H9 (cell line): ENCODE results near the gene CENPH. TPM values are rescaled to one million over a fixed set of nuclear protein-coding genes. Genes with fewer than 3 reads are reported as not detected.
A peak's percentile ranks its signal among the peaks of the same experiment; 100 is the strongest.

Source experiments
- DNase-seq: peaks from one replicate; pipeline ENCODE4 v3.0.0-alpha.2; 2017
- H2AFZ ChIP-seq: one replicate; pipeline ENCODE4 v1.6.1; 2013; ENCODE audit warnings: mild to moderate bottlenecking, low read length, control low read depth, moderate library complexity
- H2AK5ac ChIP-seq: 2 replicates; pipeline ENCODE4 v1.6.1; 2013; ENCODE audit warnings: low read length, control low read depth, mixed read lengths; ENCODE audit not compliant: insufficient read length
- H2BK120ac ChIP-seq: one replicate; pipeline ENCODE4 v1.6.1; 2013; ENCODE audit warnings: low read depth, mild to moderate bottlenecking, low read length, control low read depth, inconsistent platforms; ENCODE audit not compliant: poor library complexity, severe bottlenecking
- H2BK12ac ChIP-seq: 2 replicates; pipeline ENCODE4 v1.6.1; 2013; ENCODE audit warnings: low read length, control low read depth, mixed read lengths, low read depth; ENCODE audit not compliant: insufficient read length
- H2BK15ac ChIP-seq: 2 replicates; pipeline ENCODE4 v1.6.1; 2013; ENCODE audit warnings: low read depth, low read length, control low read depth
- H2BK20ac ChIP-seq: one replicate; pipeline ENCODE4 v1.6.1; 2013; ENCODE audit warnings: low read depth, mild to moderate bottlenecking, low read length, control low read depth, inconsistent platforms; ENCODE audit not compliant: poor library complexity, severe bottlenecking
- H2BK5ac ChIP-seq: 2 replicates; pipeline ENCODE4 v1.6.1; 2013; ENCODE audit warnings: low read length, control low read depth, mixed read lengths; ENCODE audit not compliant: insufficient read length
- H3K14ac ChIP-seq: 2 replicates; pipeline ENCODE4 v1.6.1; 2013; ENCODE audit warnings: low read length, control low read depth; ENCODE audit not compliant: insufficient read depth
- H3K18ac ChIP-seq: 2 replicates; pipeline ENCODE4 v1.6.1; 2013; ENCODE audit warnings: low read depth, mild to moderate bottlenecking, mixed read lengths, low read length, control low read depth; ENCODE audit not compliant: insufficient read length
- H3K23ac ChIP-seq: 2 replicates; pipeline ENCODE4 v1.6.1; 2013; ENCODE audit warnings: low read length, control low read depth, mixed read lengths, low read depth; ENCODE audit not compliant: insufficient read length
- H3K23me2 ChIP-seq: 2 replicates; pipeline ENCODE4 v1.6.1; 2013; ENCODE audit warnings: low read depth, mild to moderate bottlenecking, mixed read lengths, low read length, control low read depth; ENCODE audit not compliant: insufficient read length, poor library complexity, severe bottlenecking
- H3K27ac ChIP-seq: 2 replicates; pipeline ENCODE4 v1.5.1; 2013; ENCODE audit warnings: low read length, control low read depth, mixed read lengths, low read depth; ENCODE audit not compliant: insufficient read length
- H3K27me3 ChIP-seq: 2 replicates; pipeline ENCODE4 v1.6.1; 2013; ENCODE audit warnings: low read length, control low read depth, inconsistent platforms; ENCODE audit not compliant: insufficient read depth
- H3K4ac ChIP-seq: 2 replicates; pipeline ENCODE4 v1.6.1; 2013; ENCODE audit warnings: low read depth, mild to moderate bottlenecking, control low read depth, inconsistent platforms, low read length, moderate library complexity
- H3K4me1 ChIP-seq: 2 replicates; pipeline ENCODE4 v1.6.1; 2013; ENCODE audit warnings: low read length, control low read depth, inconsistent platforms; ENCODE audit not compliant: insufficient read depth
- H3K4me2 ChIP-seq: 2 replicates; pipeline ENCODE4 v1.6.1; 2013; ENCODE audit warnings: low read length, control low read depth, mixed read lengths; ENCODE audit not compliant: insufficient read length, insufficient read depth
- H3K56ac ChIP-seq: 2 replicates; pipeline ENCODE4 v1.6.1; 2013; ENCODE audit warnings: low read depth, mild to moderate bottlenecking, mixed read lengths, low read length, control low read depth; ENCODE audit not compliant: insufficient read length
- H3K79me1 ChIP-seq: 2 replicates; pipeline ENCODE4 v1.6.1; 2013; ENCODE audit warnings: low read depth, mild to moderate bottlenecking, moderate library complexity, low read length, control low read depth, inconsistent platforms; ENCODE audit not compliant: insufficient read depth, poor library complexity, severe bottlenecking
- H3K79me2 ChIP-seq: 2 replicates; pipeline ENCODE4 v1.6.1; 2013; ENCODE audit warnings: low read length, control low read depth, inconsistent platforms; ENCODE audit not compliant: insufficient read depth
- H3K9ac ChIP-seq: 2 replicates; pipeline ENCODE4 v1.6.1; 2013; ENCODE audit warnings: low read length, control low read depth, mixed read lengths; ENCODE audit not compliant: insufficient read length; ENCODE audit errors: extremely low read depth
- H3K9me3 ChIP-seq: one replicate; pipeline ENCODE4 v1.6.1; 2013; ENCODE audit warnings: low read depth, low read length, inconsistent platforms; ENCODE audit not compliant: control insufficient read depth
- H3T11ph ChIP-seq: one replicate; pipeline ENCODE4 v1.6.1; 2013; ENCODE audit warnings: mild to moderate bottlenecking, low read length, control low read depth, inconsistent platforms
- H4K20me1 ChIP-seq: one replicate; pipeline ENCODE4 v1.6.1; 2013; ENCODE audit not compliant: control insufficient read depth, insufficient read length, insufficient read depth
- H4K5ac ChIP-seq: 2 replicates; pipeline ENCODE4 v1.6.1; 2013; ENCODE audit warnings: low read depth, mild to moderate bottlenecking, mixed read lengths, low read length, control low read depth; ENCODE audit not compliant: insufficient read length
- H4K8ac ChIP-seq: replicated peaks from 2 replicates; pipeline ENCODE4 v1.6.1; 2013; ENCODE audit warnings: low read length, control low read depth, mixed read lengths, low read depth; ENCODE audit not compliant: insufficient read length
- H4K91ac ChIP-seq: 2 replicates; pipeline ENCODE4 v1.6.1; 2013; ENCODE audit warnings: low read depth, mild to moderate bottlenecking, moderate library complexity, mixed read lengths, low read length, control low read depth; ENCODE audit not compliant: insufficient read length
- H3K27ac Mint-ChIP-seq, 3 experiments: 2 replicates in 2 of 3; 3 replicates in 1 of 3; pipeline ENCODE4 v1.8.0; 2020 to 2021; ENCODE audit warnings: mixed read lengths in 3 of 3, mild to moderate bottlenecking in 1 of 3, moderate library complexity in 1 of 3
- H3K27me3 Mint-ChIP-seq: 2 replicates; pipeline ENCODE4 v1.8.0; 2021; ENCODE audit warnings: low read depth, mild to moderate bottlenecking, moderate library complexity, mixed read lengths
- H3K36me3 Mint-ChIP-seq, 3 experiments: 2 replicates in 2 of 3; 3 replicates in 1 of 3; pipeline ENCODE4 v1.8.0; 2020 to 2021; ENCODE audit warnings: low read depth in 3 of 3, mixed read lengths in 3 of 3; ENCODE audit not compliant: insufficient read depth in 1 of 3
- H3K4me1 Mint-ChIP-seq, 2 experiments: 2 replicates each; pipeline ENCODE4 v1.8.0; 2020; ENCODE audit warnings: mixed read lengths in 2 of 2
- H3K4me3 Mint-ChIP-seq, 2 experiments: 2 replicates in 1 of 2; 3 replicates in 1 of 2; pipeline ENCODE4 v1.8.0; 2020 to 2021; ENCODE audit warnings: mild to moderate bottlenecking in 2 of 2, mixed read lengths in 2 of 2, moderate library complexity in 1 of 2
- H3K9me3 Mint-ChIP-seq, 2 experiments: 2 replicates in 1 of 2; 3 replicates in 1 of 2; pipeline ENCODE4 v1.8.0; 2020; ENCODE audit warnings: mild to moderate bottlenecking in 2 of 2, mixed read lengths in 2 of 2, moderate library complexity in 1 of 2
- WGBS: extraction: QIAGEN DNeasy Blood & Tissue Kit; methylation state at CpG from one replicate; pipeline ENCODE4 v1.1.7; 2013; ENCODE audit warnings: missing lambda C conversion rate, low lambda C conversion rate, mixed read lengths; ENCODE audit not compliant: insufficient read length; ENCODE audit errors: extremely low coverage; 5-methylcytosine and 5-hydroxymethylcytosine counted together
- total RNA-seq: library from RNA; stranded (reverse); gene quantifications from 2 replicates; pipeline ENCODE4 v1.2.1, GENCODE V29; 2021
- TF ChIP-seq, protein P1 (sequence below): fragments of 200-600 bp; sonication (generic); conservative IDR thresholded peaks from 3 replicates; pipeline ENCODE4 v1.8.0; 2021; ENCODE audit warnings: antibody characterized with exemption, mild to moderate bottlenecking

The CENPH gene
- total RNA-seq, 1 experiment from 2014 or later, result 82.8 TPM

DNA sequence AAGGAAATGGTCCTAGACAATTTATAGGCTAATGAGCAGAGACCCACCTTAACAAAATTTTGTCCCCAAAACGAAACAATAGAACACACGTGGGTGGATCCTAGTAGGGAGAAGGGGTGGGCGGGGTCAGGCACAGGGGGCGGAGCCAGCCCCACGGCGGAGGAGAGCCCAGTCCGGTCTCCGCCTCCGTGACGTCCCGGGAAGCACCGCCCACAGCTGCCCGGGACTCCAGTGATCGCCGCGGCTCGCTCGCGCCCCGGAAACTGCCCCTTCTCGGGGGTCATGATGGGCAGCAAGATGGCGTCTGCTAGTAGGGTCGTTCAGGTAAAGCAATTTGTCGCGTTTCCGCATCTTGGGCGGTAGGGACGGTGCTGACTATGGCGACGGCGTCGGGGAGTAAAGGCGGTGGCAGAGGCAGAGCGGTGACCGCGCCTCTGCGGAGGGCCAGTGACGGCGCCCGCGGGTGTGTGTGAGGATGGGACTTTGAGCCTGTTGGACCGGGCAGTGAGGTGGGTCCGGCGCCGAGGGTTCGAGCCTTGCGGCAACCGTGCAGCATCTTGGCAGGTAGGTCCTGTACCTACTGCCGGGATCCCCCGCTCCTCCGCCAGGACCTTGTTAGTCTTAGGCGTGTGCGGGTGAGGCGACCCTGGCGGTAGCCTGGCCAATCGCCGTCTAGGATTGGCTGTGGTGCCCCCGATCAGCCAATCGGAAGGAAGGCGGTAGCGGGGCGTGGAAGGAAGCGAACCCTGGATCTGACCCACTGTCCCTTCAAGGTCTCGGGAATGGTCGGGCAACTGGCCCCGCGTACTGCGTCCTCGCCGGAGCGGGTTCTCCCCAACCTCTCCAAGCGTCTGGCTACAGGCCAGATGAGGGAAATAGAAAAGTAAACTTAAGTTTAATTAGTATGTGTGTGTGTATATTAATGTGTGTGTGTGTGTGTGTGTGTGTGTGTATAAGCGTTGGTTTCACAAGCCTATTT lies 28.5 kb downstream of the CENPH start:
- DNase-seq, result peak; percentile 96
- no peak overlapping the region for H3K23ac ChIP-seq
- no peak overlapping the region for H4K5ac ChIP-seq
- Mint-ChIP-seq H3K4me3 (peak overlapping the region; percentile 97 to 99), H3K27me3 (no peaks in the 10 kb centered on the region), H3K27ac (peak overlapping the region; percentile 98 to 100 (median 99)), H3K9me3 (peaks cover 4 to 8% of the 10 kb centered on the region in 2 experiments), H3K4me1 (peaks cover 3 to 12% of the 10 kb centered on the region in 2 experiments), H3K36me3 (peaks cover 16 to 31% (median 25%) of the 10 kb centered on the region in 3 experiments)
- no peaks in the 10 kb centered on the region for H3K79me1 ChIP-seq
- no peaks in the 10 kb centered on the region for H3K27me3 ChIP-seq
- peak overlapping the region; percentile 85 for H3K9ac ChIP-seq
- no CpG with 5 or more reads among the region's 73 CpGs for WGBS
- H3K56ac ChIP-seq, result no peak overlapping the region
- H4K8ac ChIP-seq, result no peak overlapping the region
- TF ChIP-seq, protein P1, sequence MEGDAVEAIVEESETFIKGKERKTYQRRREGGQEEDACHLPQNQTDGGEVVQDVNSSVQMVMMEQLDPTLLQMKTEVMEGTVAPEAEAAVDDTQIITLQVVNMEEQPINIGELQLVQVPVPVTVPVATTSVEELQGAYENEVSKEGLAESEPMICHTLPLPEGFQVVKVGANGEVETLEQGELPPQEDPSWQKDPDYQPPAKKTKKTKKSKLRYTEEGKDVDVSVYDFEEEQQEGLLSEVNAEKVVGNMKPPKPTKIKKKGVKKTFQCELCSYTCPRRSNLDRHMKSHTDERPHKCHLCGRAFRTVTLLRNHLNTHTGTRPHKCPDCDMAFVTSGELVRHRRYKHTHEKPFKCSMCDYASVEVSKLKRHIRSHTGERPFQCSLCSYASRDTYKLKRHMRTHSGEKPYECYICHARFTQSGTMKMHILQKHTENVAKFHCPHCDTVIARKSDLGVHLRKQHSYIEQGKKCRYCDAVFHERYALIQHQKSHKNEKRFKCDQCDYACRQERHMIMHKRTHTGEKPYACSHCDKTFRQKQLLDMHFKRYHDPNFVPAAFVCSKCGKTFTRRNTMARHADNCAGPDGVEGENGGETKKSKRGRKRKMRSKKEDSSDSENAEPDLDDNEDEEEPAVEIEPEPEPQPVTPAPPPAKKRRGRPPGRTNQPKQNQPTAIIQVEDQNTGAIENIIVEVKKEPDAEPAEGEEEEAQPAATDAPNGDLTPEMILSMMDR, result peak; percentile 37; the same call in 1 of the 3 replicates
- no peaks in the 10 kb centered on the region for H4K20me1 ChIP-seq
- H2BK20ac ChIP-seq, result no peak overlapping the region
- H3K18ac ChIP-seq, result peak overlapping the region; percentile 93
- H2BK120ac ChIP-seq, result no peak overlapping the region
- peak overlapping the region; percentile 11 for H2BK12ac ChIP-seq
- no peak overlapping the region for H2AK5ac ChIP-seq
- peak overlapping the region; percentile 52 for H3K4me2 ChIP-seq
- no peaks in the 10 kb centered on the region for H3K9me3 ChIP-seq
- no peak overlapping the region for H4K91ac ChIP-seq
- H3T11ph ChIP-seq, result no peak overlapping the region
- peak overlapping the region; percentile 90 for H3K14ac ChIP-seq
- H3K4ac ChIP-seq, result no peak overlapping the region
- H2BK5ac ChIP-seq, result peak overlapping the region; percentile 56
- H3K4me1 ChIP-seq, result no peaks in the 10 kb centered on the region
- H3K79me2 ChIP-seq, result no peaks in the 10 kb centered on the region
- no peak overlapping the region for H2BK15ac ChIP-seq
- H3K23me2 ChIP-seq, result no peaks in the 10 kb centered on the region
- H2AFZ ChIP-seq, result no peak overlapping the region
- peak overlapping the region; percentile 59 for H3K27ac ChIP-seq
